ENCODE data around the gene MAML3.

DNA sequence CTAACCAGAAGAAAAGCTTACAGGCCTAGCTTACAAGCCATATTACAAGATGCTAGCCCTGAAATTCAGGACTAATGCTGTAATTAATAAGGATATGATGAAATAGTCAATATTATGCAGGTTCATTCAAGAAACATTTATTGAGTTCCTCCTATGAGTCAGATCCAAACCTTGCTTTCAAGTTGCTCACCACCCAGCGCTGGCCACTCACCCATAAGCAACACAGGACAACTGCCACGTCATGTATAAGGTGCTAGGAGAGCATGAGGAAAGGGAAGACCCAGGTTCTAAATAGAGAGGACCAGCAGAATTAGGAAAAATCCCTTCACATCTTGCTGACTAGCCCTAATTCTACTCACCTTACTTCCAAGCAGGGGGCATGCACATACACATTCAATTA lies 23.3 kb downstream of the MAML3 start:
- TF ChIP-seq, protein P1, sequence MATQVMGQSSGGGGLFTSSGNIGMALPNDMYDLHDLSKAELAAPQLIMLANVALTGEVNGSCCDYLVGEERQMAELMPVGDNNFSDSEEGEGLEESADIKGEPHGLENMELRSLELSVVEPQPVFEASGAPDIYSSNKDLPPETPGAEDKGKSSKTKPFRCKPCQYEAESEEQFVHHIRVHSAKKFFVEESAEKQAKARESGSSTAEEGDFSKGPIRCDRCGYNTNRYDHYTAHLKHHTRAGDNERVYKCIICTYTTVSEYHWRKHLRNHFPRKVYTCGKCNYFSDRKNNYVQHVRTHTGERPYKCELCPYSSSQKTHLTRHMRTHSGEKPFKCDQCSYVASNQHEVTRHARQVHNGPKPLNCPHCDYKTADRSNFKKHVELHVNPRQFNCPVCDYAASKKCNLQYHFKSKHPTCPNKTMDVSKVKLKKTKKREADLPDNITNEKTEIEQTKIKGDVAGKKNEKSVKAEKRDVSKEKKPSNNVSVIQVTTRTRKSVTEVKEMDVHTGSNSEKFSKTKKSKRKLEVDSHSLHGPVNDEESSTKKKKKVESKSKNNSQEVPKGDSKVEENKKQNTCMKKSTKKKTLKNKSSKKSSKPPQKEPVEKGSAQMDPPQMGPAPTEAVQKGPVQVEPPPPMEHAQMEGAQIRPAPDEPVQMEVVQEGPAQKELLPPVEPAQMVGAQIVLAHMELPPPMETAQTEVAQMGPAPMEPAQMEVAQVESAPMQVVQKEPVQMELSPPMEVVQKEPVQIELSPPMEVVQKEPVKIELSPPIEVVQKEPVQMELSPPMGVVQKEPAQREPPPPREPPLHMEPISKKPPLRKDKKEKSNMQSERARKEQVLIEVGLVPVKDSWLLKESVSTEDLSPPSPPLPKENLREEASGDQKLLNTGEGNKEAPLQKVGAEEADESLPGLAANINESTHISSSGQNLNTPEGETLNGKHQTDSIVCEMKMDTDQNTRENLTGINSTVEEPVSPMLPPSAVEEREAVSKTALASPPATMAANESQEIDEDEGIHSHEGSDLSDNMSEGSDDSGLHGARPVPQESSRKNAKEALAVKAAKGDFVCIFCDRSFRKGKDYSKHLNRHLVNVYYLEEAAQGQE (IDR thresholded peaks at IDR 0.05; ENCODE audit: low read depth), result no peak
- TF ChIP-seq YY1 (IDR thresholded peaks at IDR 0.05; ENCODE audit: low read depth) (no peak), TEAD4 (IDR thresholded peaks at IDR 0.05) (no peak), CREB1 (IDR thresholded peaks at IDR 0.05; ENCODE audit: low read depth) (no peak), RAD21 (IDR thresholded peaks at IDR 0.05; ENCODE audit: low read depth) (no peak), TCF12 (IDR thresholded peaks at IDR 0.05; ENCODE audit: low read depth) (no peak), FOXM1 (IDR thresholded peaks at IDR 0.05; ENCODE audit: borderline replicate concordance, low read depth) (no peak), CEBPB (IDR thresholded peaks at IDR 0.05) (no peak), EP300 (IDR thresholded peaks at IDR 0.05; ENCODE audit: borderline replicate concordance) (no peak), EGR1 (IDR thresholded peaks at IDR 0.05) (no peak)
- TF ChIP-seq, protein P2, sequence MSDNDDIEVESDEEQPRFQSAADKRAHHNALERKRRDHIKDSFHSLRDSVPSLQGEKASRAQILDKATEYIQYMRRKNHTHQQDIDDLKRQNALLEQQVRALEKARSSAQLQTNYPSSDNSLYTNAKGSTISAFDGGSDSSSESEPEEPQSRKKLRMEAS (IDR thresholded peaks at IDR 0.05), result no peak

All from Ishikawa (cell line).